ENCODE measurements around the gene COL26A1. TPM values are rescaled to one million over a fixed set of nuclear protein-coding genes. Genes with fewer than 3 reads are reported as not detected.
A peak's percentile ranks its signal among the peaks of the same experiment; 100 is the strongest.

COL26A1 gene
- total RNA-seq, 4 donors from 2014 or later = not detected

DNA sequence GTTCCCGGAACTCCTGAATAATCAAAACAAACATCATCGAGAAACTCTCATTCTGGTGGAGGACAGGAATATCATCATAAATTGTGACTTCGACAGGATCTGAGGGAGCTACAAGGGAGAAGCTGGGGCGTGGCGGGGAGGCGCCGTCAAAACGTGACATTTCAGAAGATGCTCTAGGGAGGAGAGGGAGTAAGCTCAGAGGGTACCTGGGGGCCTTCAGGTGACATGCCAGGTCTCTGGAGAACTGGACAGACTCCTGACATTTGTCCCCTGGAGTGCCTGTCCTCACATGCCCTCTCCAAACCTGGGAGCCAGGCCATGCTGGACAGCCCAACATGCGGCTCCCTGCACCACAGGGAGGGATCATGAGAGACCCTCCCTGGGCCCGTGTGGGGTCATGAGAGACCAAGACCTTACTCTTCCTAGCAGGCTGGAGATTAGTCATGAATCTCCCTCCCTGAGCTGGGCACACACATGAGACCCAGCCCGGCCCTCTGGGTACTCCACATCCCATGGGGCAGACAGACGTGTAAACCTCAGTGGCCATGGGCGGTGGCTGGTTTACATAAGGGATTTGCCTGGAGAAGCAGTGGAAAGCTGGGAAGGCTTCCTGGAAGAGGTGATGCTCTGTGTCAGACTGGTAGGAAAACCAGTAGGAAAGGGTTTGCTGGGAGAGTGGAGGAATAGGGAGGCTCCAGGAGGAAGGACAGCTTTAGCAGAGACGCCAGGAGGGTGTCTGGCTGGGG is 185.4 kb downstream of the COL26A1 start:
- H3K4me3 ChIP-seq = no peak overlapping the region
- no peak overlapping the region for H3K27ac ChIP-seq
- in situ Hi-C loops (cut with MboI; ENCODE audit: low sequenced_read_pairs in 4 of 4) = loop anchor here in 3 of 4 donors (25.0 kb wide), 2 partner anchors 186 to 839 kb away; partner anchors contain the start of genes PRKRIP1 (in 3 of the 3) and COL26A1 (in 1 of the 3)
- TF ChIP-seq CTCF (IDR thresholded peaks at IDR 0.05 in 4 of 5, conservative IDR thresholded peaks at IDR 0.05 in 1 of 5) (no peak), POLR2A (IDR thresholded peaks at IDR 0.05) (no peak)
- no peaks in the 10 kb centered on the region for H3K4me1 ChIP-seq
- H3K36me3 ChIP-seq = no peaks in the 10 kb centered on the region
- DNase-seq (peak in 1 of 2 donors; percentile 1), ATAC-seq (no peak)
- intact Hi-C loops (cut with DNase I; ENCODE audit: low total_unique reads) = loop anchor here (10.0 kb wide), 1 partner anchor 137 kb away; no protein-coding TSS in a partner anchor
- H3K9me3 ChIP-seq = no peaks in the 10 kb centered on the region
- no peaks in the 10 kb centered on the region for H3K27me3 ChIP-seq

GRCh38 chr7:101549734-101550133 is 187.1 kb downstream of the COL26A1 start:
- in situ Hi-C loops (cut with MboI; ENCODE audit: low sequenced_read_pairs in 4 of 4) (loop anchor here in 3 of 4 donors (25.0 kb wide), 2 partner anchors 187 to 838 kb away; partner anchors contain the start of genes PRKRIP1 (in 3 of the 3) and COL26A1 (in 1 of the 3)), intact Hi-C loops (cut with DNase I; ENCODE audit: low total_unique reads) (loop anchor here (10.0 kb wide), 1 partner anchor 135 kb away; no protein-coding TSS in a partner anchor)

DNA sequence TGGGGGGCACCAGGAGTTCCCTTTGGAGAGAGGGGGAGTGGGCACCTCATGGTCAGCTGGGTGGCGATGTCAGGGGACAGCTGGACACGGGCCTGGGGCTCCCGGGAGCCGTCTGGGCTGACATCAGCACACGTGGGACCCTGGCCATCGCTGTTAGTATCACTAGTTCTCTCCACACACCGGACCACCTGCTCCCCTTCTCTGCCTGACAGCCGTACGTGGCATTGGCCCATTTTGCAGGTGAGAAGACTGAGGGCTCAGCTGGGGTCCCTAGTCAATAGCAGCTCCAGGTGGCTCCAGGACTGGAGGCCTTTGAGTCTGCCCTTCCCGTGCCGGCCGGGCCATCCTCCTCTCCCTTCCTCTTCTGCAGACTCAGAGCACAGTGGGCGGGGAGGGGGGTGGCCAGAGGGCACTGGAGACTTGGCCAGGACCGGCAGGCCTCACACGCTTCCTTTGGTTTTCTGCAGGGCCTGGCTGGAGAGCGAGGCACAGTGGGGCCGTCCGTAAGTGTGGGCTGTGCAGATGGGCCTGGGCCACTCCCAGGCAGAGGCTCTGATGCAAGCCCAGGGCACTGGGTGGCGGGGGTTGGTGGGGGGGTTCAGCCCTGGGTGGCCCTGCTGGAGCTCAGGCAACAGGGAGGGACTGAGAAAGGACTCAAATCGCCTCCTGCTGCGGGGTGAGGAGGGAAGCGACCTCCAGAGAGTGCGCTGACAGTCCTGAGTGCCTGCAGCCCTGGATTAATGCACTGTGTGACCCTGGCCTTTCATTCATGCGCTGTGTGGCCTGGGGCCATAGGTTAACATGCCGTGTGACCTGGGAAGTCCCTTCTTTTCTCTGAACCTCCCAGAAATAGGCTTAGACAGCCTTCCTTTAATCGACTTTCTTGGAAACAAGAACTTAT is 188.2 kb downstream of the COL26A1 start:
- H3K9me3 ChIP-seq = no peaks in the 10 kb centered on the region
- intact Hi-C loops (cut with DNase I; ENCODE audit: low total_unique reads) (no loop called here), in situ Hi-C loops (cut with MboI; ENCODE audit: low sequenced_read_pairs in 4 of 4) (no loop called here)
- no peaks in the 10 kb centered on the region for H3K27me3 ChIP-seq
- H3K4me3 ChIP-seq = no peak overlapping the region
- H3K4me1 ChIP-seq = no peaks in the 10 kb centered on the region
- DNase-seq (peak in 1 of 2 donors; percentile 9), ATAC-seq (no peak)
- no peaks in the 10 kb centered on the region for H3K36me3 ChIP-seq
- H3K27ac ChIP-seq = no peak overlapping the region
- no peak for TF ChIP-seq CTCF (IDR thresholded peaks at IDR 0.05 in 4 of 5, conservative IDR thresholded peaks at IDR 0.05 in 1 of 5)
- TF ChIP-seq POLR2A (IDR thresholded peaks at IDR 0.05) = no peak

More at GRCh38 chr7:101549734-101550133, 187.1 kb downstream of the COL26A1 start:
- ATAC-seq = no peak
- Histone ChIP-seq H3K27me3 (no peaks in the 10 kb centered on the region), H3K4me3 (no peak overlapping the region), H3K27ac (no peak overlapping the region), H3K9me3 (no peaks in the 10 kb centered on the region), H3K4me1 (no peaks in the 10 kb centered on the region), H3K36me3 (no peaks in the 10 kb centered on the region)
- DNase-seq = peak in 1 of 2 donors; percentile 3
- TF ChIP-seq CTCF (IDR thresholded peaks at IDR 0.05 in 4 of 5, conservative IDR thresholded peaks at IDR 0.05 in 1 of 5) = no peak
- TF ChIP-seq POLR2A (IDR thresholded peaks at IDR 0.05) = no peak

GRCh38 chr7:101553018-101553770 is 190.5 kb downstream of the COL26A1 start:
- Histone ChIP-seq H3K36me3 (no peaks in the 10 kb centered on the region), H3K4me3 (no peak overlapping the region), H3K9me3 (no peaks in the 10 kb centered on the region), H3K27ac (no peak overlapping the region), H3K4me1 (no peaks in the 10 kb centered on the region), H3K27me3 (no peaks in the 10 kb centered on the region)
- intact Hi-C loops (cut with DNase I; ENCODE audit: low total_unique reads) (no loop called here), in situ Hi-C loops (cut with MboI; ENCODE audit: low sequenced_read_pairs in 4 of 4) (no loop called here)
- no peak for ATAC-seq
- no peak for TF ChIP-seq POLR2A (IDR thresholded peaks at IDR 0.05)
- no peak for TF ChIP-seq CTCF (IDR thresholded peaks at IDR 0.05 in 4 of 5, conservative IDR thresholded peaks at IDR 0.05 in 1 of 5)
- peak in 1 of 2 donors; percentile 6 for DNase-seq

Data from gastrocnemius medialis (tissue), 4 donors.